HEK293 (cell line): Measurements from ENCODE around the gene ARHGAP6.
"Not testable (repeated sequence)": the region's sequence is repeated elsewhere in the genome, so short reads cannot be mapped to it uniquely, and the experiment has no call there.

Experiments
- ATF2 ChIP-seq: fragments of 450-650 bp; formaldehyde crosslinking; IDR thresholded peaks from 2 replicates; pipeline ENCODE4 v1.5.1; 2016; ENCODE audit warnings: missing biosample characterization, missing genetic modification characterization, low read depth
- CTCF ChIP-seq: fragments of 450-650 bp; formaldehyde crosslinking; IDR thresholded peaks from 2 replicates; pipeline ENCODE4 v1.5.1; 2016; ENCODE audit warnings: missing biosample characterization, missing genetic modification characterization
- FEZF1 ChIP-seq: fragments of 450-650 bp; formaldehyde crosslinking; IDR thresholded peaks from 2 replicates; pipeline ENCODE4 v1.5.1; 2016; ENCODE audit warnings: missing biosample characterization, missing genetic modification characterization
- KLF9 ChIP-seq: fragments of 450-650 bp; formaldehyde crosslinking; IDR thresholded peaks from 2 replicates; pipeline ENCODE4 v1.5.1; 2016; ENCODE audit warnings: missing biosample characterization, missing genetic modification characterization, low read depth
- PATZ1 ChIP-seq: fragments of 450-650 bp; formaldehyde crosslinking; IDR thresholded peaks from 2 replicates; pipeline ENCODE4 v1.5.1; 2016; ENCODE audit warnings: missing biosample characterization, missing genetic modification characterization
- ZBTB6 ChIP-seq: fragments of 450-650 bp; formaldehyde crosslinking; IDR thresholded peaks from 2 replicates; pipeline ENCODE4 v1.5.1; 2017; ENCODE audit warnings: missing biosample characterization, missing genetic modification characterization
- ZNF133 ChIP-seq: fragments of 450-650 bp; formaldehyde crosslinking; IDR thresholded peaks from 2 replicates; pipeline ENCODE4 v1.5.1; 2016; ENCODE audit warnings: missing biosample characterization, missing genetic modification characterization
- ZNF350 ChIP-seq: fragments of 450-650 bp; formaldehyde crosslinking; IDR thresholded peaks from 2 replicates; pipeline ENCODE4 v1.5.0; 2017; ENCODE audit warnings: missing biosample characterization, mild to moderate bottlenecking, missing genetic modification characterization
- ZNF501 ChIP-seq: fragments of 450-650 bp; formaldehyde crosslinking; IDR thresholded peaks from 2 replicates; pipeline ENCODE4 v1.5.1; 2016; ENCODE audit warnings: missing biosample characterization, missing genetic modification characterization

- TF ChIP-seq ZNF501 (tag by site-specific recombination); KLF9 (tag by site-specific recombination); ZNF133; ATF2 (tag by site-specific recombination); ZBTB6 (tag by site-specific recombination); FEZF1 (tag by site-specific recombination); PATZ1 (tag by site-specific recombination); ZNF350 (tag by site-specific recombination); CTCF (tag by site-specific recombination): not testable (repeated sequence)
These were observed 51.5 kb downstream of the ARHGAP6 start for GRCh38 chrX:11614253-11614652.
